Chondrocyte (in vitro differentiated cells): ENCODE measurements around the gene KIF1A. TPM values are rescaled to one million over a fixed set of nuclear protein-coding genes. Genes with fewer than 3 reads are reported as not detected.

ENCODE experiments used
- DNase-seq: peaks from one replicate; pipeline ENCODE4 v3.0.0; 2021; ENCODE audit warnings: mixed read lengths, low spot score
- H3K27ac Mint-ChIP-seq: one replicate; pipeline ENCODE4 v1.8.0; 2021; ENCODE audit warnings: mild to moderate bottlenecking, moderate library complexity, mixed read lengths; ENCODE audit not compliant: unreplicated experiment
- H3K27me3 Mint-ChIP-seq: 2 replicates; pipeline ENCODE4 v1.8.0; 2021; ENCODE audit warnings: low read depth, mixed read lengths
- H3K36me3 Mint-ChIP-seq: 2 replicates; pipeline ENCODE4 v1.8.0; 2021; ENCODE audit warnings: low read depth, mixed read lengths
- H3K4me1 Mint-ChIP-seq: 2 replicates; pipeline ENCODE4 v1.8.0; 2021; ENCODE audit warnings: low read depth, mild to moderate bottlenecking, mixed read lengths
- H3K4me3 Mint-ChIP-seq: one replicate; pipeline ENCODE4 v1.8.0; 2021; ENCODE audit warnings: mild to moderate bottlenecking, moderate library complexity, mixed read lengths; ENCODE audit not compliant: unreplicated experiment
- H3K9me3 Mint-ChIP-seq: 2 replicates; pipeline ENCODE4 v1.8.0; 2021; ENCODE audit warnings: low read depth, mixed read lengths
- CTCF ChIP-seq: fragments of 200-600 bp; sonication (generic); IDR thresholded peaks from 2 replicates; pipeline ENCODE4 v1.5.0; 2021; ENCODE audit warnings: antibody characterized with exemption, mild to moderate bottlenecking, moderate library complexity
- total RNA-seq: library from RNA; stranded (reverse); gene quantifications from 3 replicates; pipeline ENCODE4 v1.2.1, GENCODE V29; 2021

KIF1A gene
- total RNA-seq, 1 donor from 2014 or later: 60.0 TPM

GRCh38 chr2:240784629-240785423 is 35.2 kb downstream of the KIF1A start:
- TF ChIP-seq CTCF: no peak
- Mint-ChIP-seq H3K4me3 (no peak overlapping the region), H3K27ac (no peak overlapping the region), H3K9me3 (no peaks in the 10 kb centered on the region), H3K27me3 (no peaks in the 10 kb centered on the region), H3K36me3 (peaks cover 2% of the 10 kb centered on the region), H3K4me1 (no peaks in the 10 kb centered on the region)
- peak; percentile 88 for DNase-seq

- Mint-ChIP-seq H3K9me3 (no peaks in the 10 kb centered on the region), H3K36me3 (peaks cover 2% of the 10 kb centered on the region), H3K27me3 (no peaks in the 10 kb centered on the region), H3K4me3 (no peak overlapping the region), H3K27ac (no peak overlapping the region), H3K4me1 (no peaks in the 10 kb centered on the region)
- TF ChIP-seq CTCF: no peak
- peak; percentile 89 for DNase-seq
Measured at GRCh38 chr2:240783819-240784621, 36.0 kb downstream of the KIF1A start.

- Mint-ChIP-seq H3K9me3 (no peaks in the 10 kb centered on the region), H3K4me1 (no peaks in the 10 kb centered on the region), H3K27ac (no peak overlapping the region), H3K4me3 (no peak overlapping the region), H3K27me3 (no peaks in the 10 kb centered on the region), H3K36me3 (peaks cover 2% of the 10 kb centered on the region)
- DNase-seq: peak; percentile 84
- TF ChIP-seq CTCF: no peak
Measured at GRCh38 chr2:240782886-240783818, 36.9 kb downstream of the KIF1A start.

- Mint-ChIP-seq H3K9me3 (no peaks in the 10 kb centered on the region), H3K36me3 (no peaks in the 10 kb centered on the region)
Measured at GRCh38 chr2:240782221-240782885, 37.7 kb downstream of the KIF1A start.

More at GRCh38 chr2:240782221-240782885, 37.7 kb downstream of the KIF1A start:
- DNase-seq: peak; percentile 84
- Mint-ChIP-seq H3K4me1 (no peaks in the 10 kb centered on the region), H3K27me3 (no peaks in the 10 kb centered on the region), H3K27ac (no peak overlapping the region), H3K4me3 (no peak overlapping the region)
- no peak for TF ChIP-seq CTCF
